Natural killer cell treated with Interleukin-12 subunit alpha and Interleukin-12 subunit beta and Interleukin-15 and Interleukin-18, amount 100 ng/mL, for 72 hours (primary cell): ENCODE measurements around the gene CTU2. TPM values are rescaled to one million over a fixed set of nuclear protein-coding genes. Genes with fewer than 3 reads are reported as not detected.

ENCODE experiments used
- ATAC-seq, 2 donors: fragments of 150-1000 bp; cut with Tn5 transposase in 1 of 2; sonication (Bioruptor Pico), chemical (Tn5 transposase) in 1 of 2; 2 replicates each; pipeline ENCODE4 v1.10.0; 2021
- DNase-seq: peaks from one replicate; pipeline ENCODE4 v3.0.0; 2022; ENCODE audit warnings: low spot score
- H3K27ac Mint-ChIP-seq, 2 donors: 1 replicate in 1 of 2; 2 replicates in 1 of 2; pipeline ENCODE4 v1.8.0; 2022; ENCODE audit warnings: mixed read lengths in 2 of 2, mild to moderate bottlenecking in 1 of 2, moderate library complexity in 1 of 2
- H3K27me3 Mint-ChIP-seq, 2 donors: 1 replicate in 1 of 2; 2 replicates in 1 of 2; pipeline ENCODE4 v1.8.0; 2022; ENCODE audit warnings: mixed read lengths in 2 of 2
- H3K36me3 Mint-ChIP-seq: one replicate; pipeline ENCODE4 v1.8.0; 2022; ENCODE audit warnings: mixed read lengths
- H3K4me1 Mint-ChIP-seq, 2 donors: 1 replicate in 1 of 2; 2 replicates in 1 of 2; pipeline ENCODE4 v1.8.0; 2022; ENCODE audit warnings: low read depth in 2 of 2, mixed read lengths in 2 of 2, mild to moderate bottlenecking in 1 of 2
- H3K4me3 Mint-ChIP-seq: one replicate; pipeline ENCODE4 v1.8.0; 2022; ENCODE audit warnings: mixed read lengths
- H3K9me3 Mint-ChIP-seq: 2 replicates; pipeline ENCODE4 v1.8.0; 2022; ENCODE audit warnings: mixed read lengths
- total RNA-seq, 2 donors: library from RNA; stranded (reverse); gene quantifications; one replicate each; pipeline ENCODE4 v1.2.3, GENCODE V29; 2022

The CTU2 gene
- total RNA-seq, 2 donors from 2014 or later, result 39.0 to 80.4 TPM

- H3K9me3 Mint-ChIP-seq, result no peaks in the 10 kb centered on the region
- H3K27ac Mint-ChIP-seq, result peak overlapping the region in 1 of 2 donors; percentile 29
- ATAC-seq, result no peak
- peaks cover 18 to 30% of the 10 kb centered on the region in 2 donors for H3K4me1 Mint-ChIP-seq
- H3K36me3 Mint-ChIP-seq, result no peaks in the 10 kb centered on the region
- no peak for DNase-seq
- no peaks in the 10 kb centered on the region for H3K27me3 Mint-ChIP-seq
- no peak overlapping the region for H3K4me3 Mint-ChIP-seq
These were observed 9.9 kb upstream of the CTU2 start for GRCh38 chr16:88696441-88696840.

- H3K4me3 Mint-ChIP-seq, result no peak overlapping the region
- no peaks in the 10 kb centered on the region for H3K27me3 Mint-ChIP-seq
- H3K9me3 Mint-ChIP-seq, result no peaks in the 10 kb centered on the region
- DNase-seq (no peak), ATAC-seq (no peak)
- peaks cover 23 to 33% of the 10 kb centered on the region in 2 donors for H3K4me1 Mint-ChIP-seq
- H3K36me3 Mint-ChIP-seq, result no peaks in the 10 kb centered on the region
- H3K27ac Mint-ChIP-seq, result peak overlapping the region; percentile 51 to 58
These were observed 9.0 kb upstream of the CTU2 start for GRCh38 chr16:88697116-88697830.

DNA sequence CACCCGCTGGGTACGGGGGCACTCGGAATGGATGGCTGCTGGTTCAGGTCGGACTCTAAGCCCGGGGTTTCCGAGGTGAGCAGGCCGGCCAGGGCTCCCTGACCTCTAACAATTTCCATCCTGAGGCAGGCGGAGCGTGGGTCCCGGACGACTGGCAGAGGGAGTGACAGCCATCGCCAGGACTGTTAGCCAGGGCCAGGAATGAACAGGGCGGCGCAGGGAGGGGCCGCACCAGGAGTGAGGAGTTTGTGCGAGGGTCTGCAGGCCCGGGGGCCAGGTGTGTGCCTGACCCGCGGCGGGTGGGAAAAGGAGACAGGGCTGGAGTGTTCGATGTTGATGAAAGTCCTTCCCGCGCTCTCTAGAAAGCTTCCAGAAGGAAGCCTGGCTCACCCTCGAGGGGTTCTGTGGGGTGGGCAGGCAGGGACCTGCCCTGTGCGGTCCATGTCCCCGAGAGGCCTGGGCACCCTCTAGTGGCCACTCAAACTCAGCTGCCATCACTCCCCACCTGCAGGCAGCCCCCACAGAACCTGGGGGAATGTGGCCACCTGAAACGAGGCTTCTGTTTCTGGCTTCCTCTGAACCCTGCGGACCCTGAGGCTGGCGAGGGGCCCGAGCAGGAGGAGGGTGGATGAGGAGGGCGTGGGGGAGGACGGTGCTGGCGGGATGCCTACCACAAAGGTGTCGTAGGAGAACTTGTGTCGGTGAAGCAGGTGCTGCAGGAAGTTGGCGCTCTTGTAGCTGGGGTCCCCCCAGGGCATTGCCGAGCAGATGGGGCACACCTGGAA lies 8.3 kb upstream of the CTU2 start:
- DNase-seq, result no peak
- Mint-ChIP-seq H3K27me3 (no peaks in the 10 kb centered on the region), H3K4me1 (peaks cover 31 to 35% of the 10 kb centered on the region in 2 donors), H3K27ac (peak overlapping the region; percentile 51 to 58), H3K4me3 (no peak overlapping the region), H3K9me3 (no peaks in the 10 kb centered on the region), H3K36me3 (no peaks in the 10 kb centered on the region)
- no peak for ATAC-seq

- peaks cover 35 to 38% of the 10 kb centered on the region in 2 donors for H3K4me1 Mint-ChIP-seq
- DNase-seq, result no peak
- H3K27me3 Mint-ChIP-seq, result no peaks in the 10 kb centered on the region
- no peaks in the 10 kb centered on the region for H3K9me3 Mint-ChIP-seq
- no peak overlapping the region for H3K27ac Mint-ChIP-seq
- ATAC-seq, result no peak
- no peaks in the 10 kb centered on the region for H3K36me3 Mint-ChIP-seq
- no peak overlapping the region for H3K4me3 Mint-ChIP-seq
These were observed 7.7 kb upstream of the CTU2 start for GRCh38 chr16:88698646-88699045.

DNA sequence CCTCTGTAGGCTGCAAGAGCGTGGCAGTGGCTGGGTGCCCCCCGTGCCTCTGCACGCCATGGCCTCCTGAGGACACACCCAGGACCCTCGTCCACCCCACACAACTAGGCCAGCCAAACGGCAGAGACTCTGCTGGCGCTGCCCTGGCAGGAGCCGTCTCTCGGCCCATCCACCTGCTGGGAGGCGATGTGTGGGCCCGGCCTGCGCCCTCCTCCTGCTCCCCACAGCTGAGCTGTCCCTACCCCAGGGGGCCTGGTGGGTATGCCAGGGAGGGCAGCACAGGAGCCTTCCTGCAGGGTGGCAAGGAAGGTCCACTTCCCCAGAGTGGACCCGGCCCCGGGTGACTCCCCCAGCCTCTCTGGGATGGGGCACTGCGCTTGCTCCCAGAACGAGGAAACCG lies 7.1 kb upstream of the CTU2 start:
- ATAC-seq (no peak), DNase-seq (no peak)
- no peaks in the 10 kb centered on the region for H3K9me3 Mint-ChIP-seq
- H3K27ac Mint-ChIP-seq, result no peak overlapping the region
- H3K36me3 Mint-ChIP-seq, result no peaks in the 10 kb centered on the region
- no peak overlapping the region for H3K4me3 Mint-ChIP-seq
- peaks cover 41 to 43% of the 10 kb centered on the region in 2 donors for H3K4me1 Mint-ChIP-seq
- no peaks in the 10 kb centered on the region for H3K27me3 Mint-ChIP-seq

GRCh38 chr16:88700322-88700635 lies 6.0 kb upstream of the CTU2 start:
- H3K4me1 Mint-ChIP-seq, result peaks cover 48 to 50% of the 10 kb centered on the region in 2 donors
- ATAC-seq, result no peak
- H3K4me3 Mint-ChIP-seq, result peak overlapping the region; percentile 78
- H3K27me3 Mint-ChIP-seq, result no peaks in the 10 kb centered on the region
- peak overlapping the region; percentile 75 to 85 for H3K27ac Mint-ChIP-seq
- H3K36me3 Mint-ChIP-seq, result no peaks in the 10 kb centered on the region
- DNase-seq, result no peak
- H3K9me3 Mint-ChIP-seq, result no peaks in the 10 kb centered on the region

GRCh38 chr16:88700636-88701482 lies 5.4 kb upstream of the CTU2 start:
- no peaks in the 10 kb centered on the region for H3K36me3 Mint-ChIP-seq
- DNase-seq (peak; percentile 99), ATAC-seq (peak; percentile 90 to 93)
- peak overlapping the region; percentile 78 for H3K4me3 Mint-ChIP-seq
- peak overlapping the region; percentile 75 to 85 for H3K27ac Mint-ChIP-seq
- H3K4me1 Mint-ChIP-seq, result peaks cover 51 to 53% of the 10 kb centered on the region in 2 donors
- no peaks in the 10 kb centered on the region for H3K9me3 Mint-ChIP-seq
- H3K27me3 Mint-ChIP-seq, result no peaks in the 10 kb centered on the region

GRCh38 chr16:88701581-88702370 lies 4.5 kb upstream of the CTU2 start:
- H3K27ac Mint-ChIP-seq, result peak overlapping the region; percentile 75 to 85
- H3K4me1 Mint-ChIP-seq, result peaks cover 51 to 53% of the 10 kb centered on the region in 2 donors
- DNase-seq (no peak), ATAC-seq (no peak)
- no peaks in the 10 kb centered on the region for H3K9me3 Mint-ChIP-seq
- H3K4me3 Mint-ChIP-seq, result peak overlapping the region; percentile 86
- no peaks in the 10 kb centered on the region for H3K27me3 Mint-ChIP-seq
- no peaks in the 10 kb centered on the region for H3K36me3 Mint-ChIP-seq

DNA sequence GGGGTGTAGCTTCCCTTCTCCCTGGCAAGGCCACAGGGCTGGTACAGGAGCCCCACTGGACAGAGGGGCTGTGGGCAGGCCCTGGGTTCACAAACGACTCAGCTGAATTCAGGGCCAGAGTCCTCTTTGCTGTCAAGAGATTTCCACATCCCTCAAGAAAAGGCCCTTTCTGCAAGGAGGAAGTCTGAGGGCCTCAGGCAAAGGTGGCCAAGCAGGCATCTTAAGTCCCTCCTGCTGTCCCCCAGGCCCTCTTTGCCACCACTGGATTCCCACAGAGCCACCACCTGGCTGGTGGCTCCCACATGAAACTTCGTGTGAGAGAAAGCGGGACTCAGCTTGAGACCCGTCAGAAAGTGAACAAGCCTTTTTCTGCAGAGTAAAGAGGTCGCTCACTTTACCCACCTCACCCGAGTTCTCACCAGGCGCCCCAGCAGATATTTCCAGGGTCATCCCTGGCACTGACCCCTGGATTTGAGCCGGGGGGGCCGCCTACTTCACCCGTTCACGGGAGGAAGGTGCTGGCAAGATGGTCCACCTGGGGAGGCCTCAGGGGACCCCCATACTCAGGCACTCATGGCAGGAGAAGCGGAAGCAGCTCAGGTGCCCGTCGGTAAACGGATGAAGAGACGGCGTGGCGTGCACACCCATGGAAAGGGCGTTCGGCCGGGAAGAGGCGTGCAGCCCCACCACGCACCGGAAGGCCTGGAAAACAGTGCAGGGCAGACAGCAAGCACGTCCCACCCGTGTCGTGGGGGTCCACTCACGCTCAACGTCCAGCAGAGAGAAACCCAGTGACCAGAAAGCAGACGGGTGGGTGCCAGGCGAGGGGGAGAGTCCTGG lies 3.7 kb upstream of the CTU2 start:
- H3K36me3 Mint-ChIP-seq, result no peaks in the 10 kb centered on the region
- peak overlapping the region; percentile 75 to 85 for H3K27ac Mint-ChIP-seq
- DNase-seq (no peak), ATAC-seq (no peak)
- peak overlapping the region; percentile 86 for H3K4me3 Mint-ChIP-seq
- H3K9me3 Mint-ChIP-seq, result no peaks in the 10 kb centered on the region
- H3K27me3 Mint-ChIP-seq, result no peaks in the 10 kb centered on the region
- H3K4me1 Mint-ChIP-seq, result peaks cover 58 to 61% of the 10 kb centered on the region in 2 donors

DNA sequence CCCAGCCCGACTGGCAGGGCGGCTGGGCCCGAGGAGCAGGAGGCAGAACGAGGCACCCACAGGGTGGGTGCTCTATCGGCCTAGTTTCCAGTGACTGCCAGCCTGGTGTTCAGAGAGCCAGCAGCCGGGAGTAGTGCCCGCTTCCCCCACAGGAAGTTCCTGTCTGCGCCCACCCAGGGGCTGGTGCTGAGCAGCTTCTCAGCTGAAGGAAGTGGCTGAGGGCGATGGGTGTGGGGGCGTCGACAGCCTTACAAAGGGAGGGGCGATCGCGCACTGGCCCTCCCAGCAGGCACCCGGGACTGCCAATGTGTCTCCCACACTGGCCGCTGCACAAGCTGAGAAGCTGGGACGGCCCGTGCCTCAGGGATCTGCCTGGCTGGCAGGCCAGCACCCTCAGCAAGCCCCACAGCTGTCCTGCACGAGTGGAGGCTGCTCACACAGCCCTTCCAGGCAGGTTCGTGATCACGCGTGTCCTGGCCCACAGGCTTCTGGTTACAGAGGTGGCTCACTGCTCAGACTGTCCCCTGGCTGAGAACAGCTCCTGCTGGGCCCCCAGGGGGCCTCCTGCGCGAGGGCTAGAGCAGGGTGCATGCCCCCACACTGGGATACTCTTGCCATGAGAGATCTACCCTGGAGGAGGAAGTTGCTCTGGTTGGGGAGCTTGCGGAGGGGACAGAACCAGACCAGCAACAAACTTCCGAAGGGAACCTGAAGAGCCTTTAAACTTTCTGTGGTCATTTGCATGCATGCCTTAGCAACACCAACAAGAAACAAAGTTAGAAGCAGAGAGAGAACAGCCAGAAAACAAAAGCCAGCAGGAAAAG lies 2.6 kb upstream of the CTU2 start:
- no peaks in the 10 kb centered on the region for H3K36me3 Mint-ChIP-seq
- H3K27ac Mint-ChIP-seq, result peak overlapping the region; percentile 75 to 85
- peak overlapping the region; percentile 86 for H3K4me3 Mint-ChIP-seq
- ATAC-seq (peak; percentile 37 to 41), DNase-seq (peak; percentile 85)
- H3K27me3 Mint-ChIP-seq, result no peaks in the 10 kb centered on the region
- no peaks in the 10 kb centered on the region for H3K9me3 Mint-ChIP-seq
- peaks cover 57 to 61% of the 10 kb centered on the region in 2 donors for H3K4me1 Mint-ChIP-seq

DNA sequence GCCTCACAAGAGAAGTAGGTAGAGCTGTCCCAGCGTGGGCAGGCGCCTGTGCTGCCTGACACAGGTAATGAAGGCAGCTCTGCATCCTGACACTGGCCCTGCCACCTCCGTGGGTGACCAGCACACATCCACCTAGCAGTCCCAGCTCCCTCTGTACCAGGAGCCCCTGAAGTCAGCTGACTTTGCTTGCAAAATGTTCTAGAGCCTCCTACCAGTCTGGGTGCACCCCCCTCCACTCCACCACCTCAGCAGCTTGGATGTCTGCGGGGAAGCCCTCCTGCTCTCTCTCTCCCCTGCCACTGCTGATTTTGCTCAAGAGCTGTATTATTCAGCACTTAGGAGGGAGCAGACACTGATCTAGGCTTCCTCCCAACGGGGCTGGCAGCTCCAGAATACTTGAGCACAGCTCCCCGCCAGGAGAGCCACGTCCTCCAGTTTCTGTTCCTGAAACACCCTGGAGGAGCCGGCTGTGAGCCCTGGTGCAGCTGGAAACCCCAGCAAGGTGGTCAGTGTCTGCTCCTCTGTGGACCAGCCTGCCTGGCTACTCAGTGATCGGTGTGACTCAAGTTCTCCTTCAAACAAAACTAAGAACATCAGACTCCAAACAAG lies 1.1 kb upstream of the CTU2 start:
- Mint-ChIP-seq H3K27ac (peak overlapping the region; percentile 85 to 91), H3K9me3 (no peaks in the 10 kb centered on the region), H3K4me1 (peaks cover 50 to 54% of the 10 kb centered on the region in 2 donors), H3K27me3 (no peaks in the 10 kb centered on the region), H3K4me3 (peak overlapping the region; percentile 86), H3K36me3 (no peaks in the 10 kb centered on the region)
- no peak for ATAC-seq
- no peak for DNase-seq
